Right renal pelvis (tissue), 4 donors: ENCODE results near the gene R3HDML. TPM values are rescaled to one million over a fixed set of nuclear protein-coding genes. Genes with fewer than 3 reads are reported as not detected.
"Not testable (repeated sequence)": the region's sequence is repeated elsewhere in the genome, so short reads cannot be mapped to it uniquely, and the experiment has no call there.

Experiments used
- DNase-seq, 4 donors: peaks; one replicate each; pipeline ENCODE4 v3.0.0-alpha.2; 2013; ENCODE audit warnings: low read depth in 4 of 4, low spot score in 3 of 4, missing footprints in 1 of 4
- polyA plus RNA-seq, 4 donors: library from polyadenylated mRNA; unstranded; fragments of 120-200 nt; gene quantifications; one replicate each; pipeline ENCODE4 v1.2.1, GENCODE V29; 2013; ENCODE audit not compliant: insufficient read length in 4 of 4

Gene R3HDML, protein sequence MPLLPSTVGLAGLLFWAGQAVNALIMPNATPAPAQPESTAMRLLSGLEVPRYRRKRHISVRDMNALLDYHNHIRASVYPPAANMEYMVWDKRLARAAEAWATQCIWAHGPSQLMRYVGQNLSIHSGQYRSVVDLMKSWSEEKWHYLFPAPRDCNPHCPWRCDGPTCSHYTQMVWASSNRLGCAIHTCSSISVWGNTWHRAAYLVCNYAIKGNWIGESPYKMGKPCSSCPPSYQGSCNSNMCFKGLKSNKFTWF
- polyA plus RNA-seq = under 1 TPM; 0.15 to 0.46 (median 0.25) TPM

DNA sequence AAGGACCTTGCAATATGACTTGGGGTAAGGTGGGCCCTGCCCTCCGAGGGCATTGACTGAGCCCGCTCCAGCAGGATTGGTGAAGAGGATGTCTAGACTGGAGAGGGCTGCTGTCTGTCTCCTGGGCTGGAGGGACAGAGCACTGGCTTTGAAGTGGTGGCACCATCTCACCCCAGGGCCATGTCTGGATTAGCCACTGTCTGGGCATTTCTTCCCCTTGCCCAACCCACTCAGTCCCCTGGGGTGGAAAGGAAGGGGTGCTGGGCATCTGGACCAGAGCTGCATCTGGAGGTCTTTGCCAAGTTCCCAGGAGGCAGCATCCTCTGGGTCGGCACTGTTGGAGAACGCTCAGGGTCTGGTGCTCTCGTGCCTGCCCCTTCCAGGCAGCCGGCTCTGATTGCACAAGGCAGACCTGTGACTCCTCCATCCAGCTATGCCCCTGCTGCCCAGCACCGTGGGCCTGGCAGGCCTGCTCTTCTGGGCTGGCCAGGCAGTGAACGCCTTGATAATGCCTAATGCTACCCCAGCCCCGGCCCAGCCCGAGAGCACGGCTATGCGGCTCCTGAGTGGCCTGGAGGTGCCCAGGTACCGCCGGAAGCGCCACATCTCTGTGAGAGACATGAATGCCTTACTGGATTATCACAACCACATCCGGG lies at the start of gene R3HDML:
TSS of gene R3HDML (plus strand) at position 319 of the 656 bp plus-strand sequence. CDS start at position 434, 115 bp downstream.
- DNase-seq = no peak

DNA sequence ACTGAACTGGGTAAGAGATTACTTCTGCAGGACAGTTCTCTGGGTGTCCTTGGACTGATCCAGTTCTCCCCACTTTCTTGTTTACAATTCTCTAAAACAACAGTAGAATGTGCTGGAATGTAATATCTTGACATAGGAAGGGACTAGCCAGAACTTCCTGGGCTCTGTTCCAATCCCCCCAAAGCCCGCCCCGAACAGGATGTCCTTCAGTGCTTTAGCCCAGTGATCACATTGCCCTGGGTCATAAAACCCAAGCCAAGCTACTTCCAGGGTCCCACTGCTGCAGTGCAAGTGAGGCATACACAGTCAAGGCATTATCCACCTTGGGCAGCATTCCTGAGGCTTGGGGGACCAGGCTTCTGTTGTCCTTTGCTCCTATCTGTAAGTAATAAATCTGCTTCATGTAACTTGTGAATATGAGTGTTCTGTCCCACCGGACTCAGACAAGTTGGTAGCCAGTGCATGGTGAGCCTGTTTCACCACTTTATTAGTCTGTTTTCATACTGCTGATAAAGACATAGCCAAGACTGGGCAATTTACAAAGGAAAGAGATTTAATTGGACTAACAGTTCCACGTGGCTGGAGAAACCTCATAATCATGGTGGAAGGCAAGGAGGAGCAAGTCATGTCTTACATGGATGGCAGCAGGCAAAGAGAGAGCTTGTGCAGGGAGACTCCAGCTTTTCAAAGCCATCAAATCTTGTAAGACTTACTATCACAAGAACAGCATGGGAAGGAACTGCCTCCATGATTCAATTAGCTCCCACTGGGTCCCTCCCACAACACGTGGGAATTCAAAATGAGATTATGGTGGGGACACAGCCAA lies 49.4 kb upstream of the R3HDML start:
- DNase-seq = no peak

DNA sequence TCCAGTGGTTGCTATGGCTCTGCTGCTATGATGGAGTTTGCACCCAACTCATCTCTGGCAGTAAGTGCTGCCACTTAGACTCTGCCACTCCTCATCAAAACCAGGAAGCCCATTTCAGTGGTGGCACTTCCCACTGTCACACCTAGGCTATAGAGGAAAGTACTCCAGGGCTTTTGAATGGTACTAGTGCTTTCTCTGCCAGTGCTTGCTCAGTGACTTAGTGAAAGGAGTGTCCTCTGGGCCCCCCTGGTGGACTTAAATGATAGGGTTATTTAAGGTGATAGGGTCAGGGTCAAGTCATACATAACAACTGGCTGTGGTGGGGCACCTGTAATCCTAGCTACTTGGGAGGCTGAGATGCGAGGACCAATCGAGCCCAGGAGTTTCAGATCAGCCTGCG lies 48.6 kb upstream of the R3HDML start:
- DNase-seq = no peak

DNA sequence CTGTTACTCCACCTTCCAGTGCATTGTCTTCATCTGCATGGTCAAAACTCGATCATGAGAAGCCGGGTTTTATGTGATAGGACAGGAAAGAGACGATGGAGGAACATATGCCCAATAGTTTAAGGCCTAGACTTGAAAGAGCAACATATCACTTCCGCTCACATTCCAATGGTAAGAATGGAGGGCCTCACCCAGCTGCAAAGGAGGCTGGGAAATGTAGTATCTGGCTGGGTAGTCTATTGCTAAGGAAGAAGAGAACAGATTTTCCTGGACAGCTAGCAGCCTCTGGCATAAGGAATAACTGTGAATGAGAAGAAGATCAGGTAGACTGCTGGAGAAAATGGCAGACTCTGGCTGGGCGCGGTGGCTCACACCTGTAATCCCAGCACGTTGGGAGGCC lies 45.1 kb upstream of the R3HDML start:
- no peak for DNase-seq

DNA sequence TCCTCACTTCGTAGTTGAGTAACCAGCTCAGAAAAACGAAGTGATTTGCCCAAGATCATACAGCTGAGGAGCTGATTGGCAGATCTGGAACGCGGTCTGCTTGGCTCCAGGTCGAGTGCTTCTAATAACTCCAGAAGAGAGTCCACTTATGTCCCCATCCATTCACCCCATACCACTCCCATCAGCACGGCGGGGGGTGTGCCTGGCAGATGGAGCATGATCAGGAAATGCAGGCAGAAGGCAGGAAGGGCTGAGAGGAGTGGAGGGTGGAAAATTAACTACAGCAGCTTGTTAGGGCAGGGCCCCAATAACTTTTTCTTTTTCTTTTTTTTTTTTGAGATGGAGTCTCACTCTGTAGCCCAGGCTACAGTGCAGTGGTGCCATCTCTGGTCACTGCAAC lies 40.8 kb upstream of the R3HDML start:
- no peak for DNase-seq

DNA sequence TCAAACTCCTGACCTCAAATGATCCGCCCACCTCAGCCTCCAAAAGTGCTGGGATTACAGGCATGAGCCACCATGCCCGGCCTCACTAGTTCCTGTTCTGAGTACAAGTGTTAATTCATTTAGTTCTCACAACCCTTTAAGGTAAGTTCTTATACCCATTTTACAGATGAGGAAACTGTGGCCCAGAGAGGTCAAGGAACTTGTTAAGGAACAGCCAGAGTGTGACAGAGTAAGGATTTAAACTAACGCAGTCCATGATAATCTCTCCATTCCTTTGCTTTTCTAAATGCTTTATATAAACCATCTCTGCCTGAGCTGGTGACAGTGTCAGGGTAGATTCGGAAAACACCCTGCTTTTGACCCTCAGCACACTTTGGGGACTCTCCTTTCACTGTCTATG lies 39.1 kb upstream of the R3HDML start:
- no peak for DNase-seq

DNA sequence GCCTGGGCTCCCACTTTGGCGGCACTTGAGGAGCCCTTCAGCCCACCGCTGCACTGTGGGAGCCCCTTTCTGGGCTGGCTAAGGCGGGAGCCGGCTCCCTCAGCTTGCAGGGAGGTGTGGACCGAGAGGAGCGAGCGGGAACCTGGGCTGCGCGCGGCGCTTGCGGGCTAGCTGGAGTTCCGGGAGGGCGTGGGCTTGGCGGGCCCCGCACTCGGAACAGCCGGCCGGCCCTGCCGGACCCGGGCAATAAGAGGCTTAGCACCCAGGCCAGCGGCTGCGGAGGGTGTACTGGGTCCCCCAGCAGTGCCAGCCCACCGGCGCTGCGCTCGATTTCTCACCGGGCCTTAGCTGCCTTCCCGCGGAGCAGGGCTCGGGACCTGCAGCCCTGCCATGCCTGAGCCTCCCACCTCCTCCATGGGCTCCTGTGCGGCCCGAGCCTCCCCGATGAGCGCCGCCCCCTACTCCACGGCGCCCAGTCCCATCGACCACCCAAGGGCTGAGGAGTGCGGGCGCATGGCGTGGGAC lies 37.8 kb upstream of the R3HDML start:
- DNase-seq = not testable (repeated sequence)

DNA sequence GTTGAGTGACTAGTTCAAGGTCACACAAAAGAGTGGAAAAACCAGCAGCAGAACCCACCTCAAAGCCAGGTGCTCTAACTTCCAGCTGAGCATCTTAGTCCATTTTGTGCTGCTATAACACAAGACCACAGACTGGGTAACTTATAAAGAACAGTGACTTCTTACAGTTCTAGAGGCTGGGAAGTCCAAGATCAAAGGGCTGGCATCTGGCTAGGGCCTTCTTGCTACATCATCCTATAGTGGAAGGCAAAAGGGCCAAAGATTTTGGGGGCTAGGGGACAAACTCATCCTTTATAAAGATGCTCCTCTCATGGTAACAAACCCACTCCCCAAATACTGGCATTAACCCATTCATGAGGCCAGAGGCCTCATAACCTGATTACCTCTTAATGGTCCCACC lies 35.6 kb upstream of the R3HDML start:
- DNase-seq = no peak

DNA sequence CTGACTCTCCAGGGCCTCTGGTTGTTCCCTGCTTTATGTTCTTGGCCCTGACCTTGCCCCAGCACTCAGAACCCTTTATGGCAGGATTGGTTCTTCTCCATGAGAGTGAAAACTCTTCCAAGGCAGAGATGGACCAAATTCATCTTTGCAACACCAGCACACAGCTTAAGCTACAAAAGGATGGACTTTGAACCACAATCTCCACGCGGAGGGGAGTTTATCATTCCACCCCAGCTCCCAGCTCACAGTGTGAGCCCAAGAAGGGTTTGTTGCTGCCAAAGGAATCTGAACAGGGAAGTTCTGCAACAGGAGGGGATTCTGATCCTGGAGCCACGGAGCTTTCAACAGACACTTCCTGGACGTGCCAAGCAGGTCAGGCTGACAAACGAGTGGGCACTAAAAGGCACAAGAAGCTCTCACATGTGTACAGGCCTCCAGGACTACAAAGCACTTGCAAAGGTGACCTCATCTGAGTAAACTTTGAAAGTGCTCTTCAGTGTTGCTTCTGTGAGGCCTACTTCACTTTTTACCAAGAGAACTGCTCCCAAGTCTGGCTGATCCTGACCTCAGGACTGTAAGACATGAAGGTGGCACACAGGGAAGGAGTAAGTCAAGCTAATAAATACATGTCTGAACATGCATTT lies 34.7 kb upstream of the R3HDML start:
- DNase-seq = no peak

DNA sequence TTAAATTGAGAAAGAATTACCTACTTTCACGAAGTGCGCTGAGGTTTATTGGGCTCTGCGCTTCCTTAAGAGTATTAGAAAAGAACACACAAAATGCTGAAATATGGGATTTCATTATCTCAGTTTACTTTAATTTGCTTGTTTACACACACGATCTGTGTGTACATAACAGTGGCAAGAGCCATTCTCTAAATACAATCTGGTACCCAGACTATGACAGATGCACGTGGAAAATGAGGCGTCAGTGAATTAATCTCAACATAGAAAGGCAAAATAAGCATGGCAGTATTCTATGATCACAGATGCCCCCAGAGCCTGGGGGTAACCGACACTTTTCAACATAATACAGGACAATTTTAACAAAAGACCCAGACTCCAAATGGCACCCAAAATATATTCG lies 34.1 kb upstream of the R3HDML start:
- no peak for DNase-seq

DNA sequence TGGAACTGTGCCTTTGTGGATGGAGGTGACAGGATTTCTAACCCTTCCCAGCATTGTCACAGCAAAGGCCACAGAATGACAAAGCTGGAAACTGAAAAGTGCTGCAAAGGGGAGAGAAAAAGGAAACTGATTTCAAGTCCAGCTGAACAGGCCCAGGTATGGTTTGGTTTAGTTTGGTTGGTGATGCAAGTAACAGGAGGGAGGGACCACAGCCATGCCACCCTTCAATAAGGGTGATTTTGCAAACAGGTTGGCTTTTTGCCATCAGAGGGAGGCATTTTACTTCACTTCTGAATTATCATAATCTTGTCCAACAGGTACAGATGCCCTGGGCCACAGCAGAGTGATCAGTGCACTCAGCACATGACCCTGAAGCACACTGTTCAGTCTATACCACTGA lies 32.5 kb upstream of the R3HDML start:
- DNase-seq = no peak

DNA sequence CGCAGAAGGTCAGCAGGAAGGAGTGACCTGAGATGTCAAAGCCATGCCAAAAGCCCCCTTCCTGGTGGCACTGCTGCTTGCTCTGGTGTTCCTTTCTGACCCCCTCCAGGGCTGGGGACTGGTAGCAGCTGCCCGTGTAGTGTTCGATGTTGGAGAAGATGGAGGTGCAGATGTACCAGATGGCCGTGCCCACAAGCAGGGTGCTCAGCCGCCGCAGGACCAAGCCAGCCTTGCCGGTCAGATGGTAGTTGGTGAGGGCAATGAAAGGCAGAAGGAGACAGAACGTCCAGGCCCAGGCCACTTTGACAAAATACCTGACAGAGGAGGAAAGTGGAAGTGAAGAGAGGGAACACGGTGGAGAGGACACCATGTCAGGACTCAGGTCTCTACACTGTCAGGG lies 29.9 kb upstream of the R3HDML start:
- DNase-seq = no peak

DNA sequence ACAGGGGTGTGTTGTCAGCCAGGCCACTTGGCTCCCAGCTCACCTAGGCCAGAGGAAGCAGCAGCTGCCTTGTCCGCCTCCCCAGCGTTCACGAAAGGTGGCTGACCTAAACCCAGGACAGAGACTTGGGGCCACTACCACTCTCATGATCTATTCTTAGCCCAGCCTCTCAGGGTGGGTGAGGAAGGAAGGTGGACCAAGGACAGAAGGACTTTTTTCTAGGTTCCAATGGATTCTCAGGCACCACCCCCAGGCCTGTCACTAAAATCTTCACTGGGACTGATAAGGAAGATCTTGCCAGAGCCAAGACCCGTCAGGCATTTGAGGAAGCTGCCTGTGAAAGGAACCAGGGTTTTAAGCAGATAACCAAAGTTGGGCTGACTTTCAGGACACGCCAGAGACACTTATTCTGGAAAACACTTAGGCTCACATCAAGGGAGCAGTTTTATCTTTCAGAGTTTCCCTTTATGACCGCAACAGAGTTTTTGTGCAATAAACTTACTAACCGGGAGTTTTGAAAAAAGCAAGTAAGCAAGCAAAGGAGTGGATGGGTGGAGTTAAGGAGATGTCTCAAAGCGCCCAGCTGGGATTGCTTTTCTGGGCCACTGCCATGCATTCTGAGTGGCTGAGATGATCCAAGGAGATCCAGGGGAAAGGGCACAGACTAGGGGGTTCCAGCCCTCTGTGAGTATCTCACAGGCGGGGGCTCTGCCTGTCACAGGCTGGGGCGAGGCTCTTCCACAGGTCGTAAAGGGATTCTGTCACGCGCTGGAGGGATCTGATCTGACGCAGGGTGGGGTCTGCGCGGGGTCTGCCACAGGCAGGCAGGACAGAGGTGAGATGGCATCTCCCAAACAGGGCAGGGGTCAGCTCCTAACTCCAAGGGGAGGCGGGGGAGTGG lies 26.8 kb upstream of the R3HDML start:
- DNase-seq = no peak

DNA sequence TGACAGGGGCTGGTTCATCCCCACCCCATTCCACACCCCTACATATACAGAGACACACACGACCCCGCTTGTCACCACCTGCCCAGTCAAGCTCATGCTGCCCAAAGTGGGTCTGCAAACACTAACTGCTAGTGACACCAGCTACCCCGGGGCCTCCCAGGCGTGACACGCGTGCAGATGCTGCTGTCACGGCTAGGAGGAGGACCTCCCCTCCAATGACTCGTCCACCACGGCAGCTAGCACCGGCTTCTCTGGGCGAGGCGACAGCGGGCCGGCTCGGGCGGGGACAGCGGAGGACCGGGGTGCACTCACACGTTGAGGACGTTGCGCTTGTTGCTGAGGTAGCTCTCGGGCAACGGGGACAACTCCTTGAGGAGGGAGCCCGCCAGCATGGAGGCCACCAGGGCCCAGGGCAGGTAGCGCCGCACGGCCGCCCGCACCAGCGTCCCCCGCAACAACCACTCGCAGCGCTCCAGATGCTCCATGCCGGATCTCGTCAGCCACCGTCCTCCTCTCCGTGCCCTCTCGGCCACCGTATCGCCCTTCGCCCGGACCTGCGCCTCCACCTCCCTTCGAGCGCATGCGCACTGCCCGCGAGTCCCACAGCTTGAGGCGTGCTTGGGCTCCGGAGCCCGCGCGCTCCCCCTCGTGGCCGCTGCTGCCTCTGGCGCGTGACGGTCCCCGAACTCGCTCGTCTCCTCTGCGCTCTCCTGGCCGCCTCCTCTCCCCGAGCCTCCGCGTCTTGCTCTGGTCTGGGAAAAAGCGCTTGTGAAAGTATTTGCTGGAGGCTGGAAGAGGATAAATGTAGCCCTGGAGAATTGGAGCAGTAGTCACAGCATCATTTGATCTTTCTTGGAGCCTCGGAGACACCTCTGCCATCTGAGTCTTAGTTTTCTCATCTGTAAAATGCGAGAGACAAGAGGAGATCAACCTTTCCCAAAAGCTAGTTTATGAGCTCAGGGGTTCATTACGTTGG lies 25.9 kb upstream of the R3HDML start, which contains the start of gene FITM2:
TSS of gene FITM2 (minus strand) at position 539 of the 976 bp plus-strand sequence. CDS start at position 485, 54 bp downstream.
- DNase-seq = peak; percentile 92 to 98 (median 93)

DNA sequence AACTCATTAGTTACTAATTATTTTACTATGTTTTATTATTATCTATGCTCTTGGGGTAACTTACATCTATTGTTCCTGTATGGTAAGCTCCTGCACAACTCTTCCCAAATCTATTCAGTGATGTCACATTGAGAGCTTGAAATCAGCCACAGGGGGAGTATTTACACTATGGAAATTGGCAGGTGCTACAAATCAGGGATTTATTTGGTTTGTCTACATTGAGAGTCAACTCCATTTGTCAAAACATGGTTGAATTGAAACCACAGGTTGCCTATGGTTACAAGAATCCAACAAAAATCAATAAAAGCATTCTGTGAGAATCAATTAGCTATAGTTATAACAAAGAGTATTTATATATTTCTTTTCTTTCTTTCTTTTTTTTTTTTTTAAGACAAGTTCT lies 22.0 kb upstream of the R3HDML start:
- DNase-seq = no peak

DNA sequence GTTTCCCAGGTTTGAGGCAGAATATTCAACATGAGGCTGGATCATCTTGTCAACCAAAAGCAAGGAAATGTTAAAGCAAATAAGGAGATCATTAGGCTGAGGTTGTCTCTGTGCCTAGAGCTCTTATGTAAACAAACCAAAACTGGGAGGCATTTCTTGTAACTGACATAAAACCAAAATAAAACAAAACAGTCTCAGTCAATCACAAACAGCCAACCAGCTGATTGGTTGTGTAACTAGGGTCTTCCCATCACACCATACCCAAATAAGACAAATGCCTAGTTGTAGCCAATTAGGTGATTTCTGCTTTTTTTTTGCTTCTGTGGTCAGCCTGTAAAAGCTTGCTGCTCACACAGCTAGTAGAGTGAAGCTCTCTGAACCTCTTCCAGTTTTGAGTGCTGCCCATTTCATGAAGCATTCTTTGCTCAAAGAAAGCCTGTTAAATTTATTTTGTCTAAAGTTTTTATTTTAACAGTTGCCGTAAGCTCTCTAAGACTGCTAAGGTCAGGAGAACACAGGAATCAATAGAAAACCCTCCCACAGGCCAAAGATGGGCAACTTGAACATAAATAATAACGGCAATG lies 16.9 kb upstream of the R3HDML start:
- no peak for DNase-seq

DNA sequence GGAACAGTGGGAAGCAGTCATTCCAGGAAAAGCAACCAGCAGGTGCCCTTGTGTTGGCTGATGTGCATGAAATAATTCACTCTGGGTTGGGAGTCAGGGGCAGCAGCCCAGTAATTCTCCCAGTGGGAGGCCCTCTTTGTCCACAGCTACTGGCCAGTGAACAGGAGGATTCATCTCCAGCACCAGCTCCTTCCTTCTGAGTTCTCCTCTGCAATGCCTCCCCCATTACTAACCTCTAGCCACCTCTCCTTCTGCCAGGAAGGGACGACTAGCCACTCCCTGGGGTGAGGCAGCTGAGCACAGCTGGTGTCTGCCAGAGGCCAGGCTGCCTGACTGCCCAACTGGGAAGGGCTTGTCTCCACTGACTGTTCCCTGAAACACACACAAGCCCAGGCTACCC lies 12.5 kb upstream of the R3HDML start:
- no peak for DNase-seq
